ENCODE measurements around the gene TUBG2. TPM values are rescaled to one million over a fixed set of nuclear protein-coding genes. Genes with fewer than 3 reads are reported as not detected.
"Not testable (repeated sequence)": the region's sequence is repeated elsewhere in the genome, so short reads cannot be mapped to it uniquely, and the experiment has no call there.

Gene TUBG2
- 1 to 10 TPM; 4.4 to 7.7 TPM for total RNA-seq
- long read RNA-seq, partial matches to known transcripts = 1 of 1 reads
- long read RNA-seq, other reads (novel, unspliced or antisense) = 0 of 1 reads

- ATAC-seq = peak; percentile 81
These were observed at the start of gene TUBG2 for GRCh38 chr17:42659079-42659931. TSS of gene TUBG2 (plus strand) at chr17:42659284. CDS start at chr17:42659504, 220 bp downstream.

GRCh38 chr17:42609814-42610801 is 49.0 kb upstream of the TUBG2 start:
- DNase-seq = peak in 1 of 2 donors; percentile 50
- intact Hi-C loops (cut with DNase I, micrococcal nuclease) = not testable (repeated sequence)
- peak; percentile 21 for ATAC-seq

More at GRCh38 chr17:42659079-42659931, at the start of gene TUBG2:
- peak; percentile 83 for DNase-seq
- intact Hi-C loops (cut with DNase I, micrococcal nuclease) = no loop called here

- ATAC-seq (no peak), DNase-seq (no peak)
- intact Hi-C loops (cut with DNase I, micrococcal nuclease) = no loop called here
These were observed 47.1 kb upstream of the TUBG2 start for GRCh38 chr17:42612013-42612412.

GRCh38 chr17:42613699-42614295 is 45.3 kb upstream of the TUBG2 start:
- intact Hi-C loops (cut with DNase I, micrococcal nuclease) = no loop called here

GRCh38 chr17:42617956-42618431 is 41.1 kb upstream of the TUBG2 start:
- peak in 1 of 2 donors; percentile 33 for DNase-seq
- no peak for ATAC-seq
- intact Hi-C loops (cut with DNase I, micrococcal nuclease) = no loop called here

More at GRCh38 chr17:42613699-42614295, 45.3 kb upstream of the TUBG2 start:
- no peak for DNase-seq
- ATAC-seq = no peak

GRCh38 chr17:42618442-42619150 is 40.5 kb upstream of the TUBG2 start:
- DNase-seq = peak; percentile 51 to 78
- ATAC-seq = peak; percentile 93
- intact Hi-C loops (cut with DNase I, micrococcal nuclease) = no loop called here

GRCh38 chr17:42621987-42622386 is 37.1 kb upstream of the TUBG2 start:
- DNase-seq; ATAC-seq; intact Hi-C loops (cut with DNase I, micrococcal nuclease): not testable (repeated sequence)

GRCh38 chr17:42623271-42623670 is 35.8 kb upstream of the TUBG2 start:
- intact Hi-C loops (cut with DNase I, micrococcal nuclease) = no loop called here
- ATAC-seq (no peak), DNase-seq (no peak)

- ATAC-seq (peak; percentile 98), DNase-seq (peak; percentile 18 to 71)
- intact Hi-C loops (cut with DNase I, micrococcal nuclease) = no loop called here
These were observed 35.1 kb upstream of the TUBG2 start for GRCh38 chr17:42623732-42624596.

GRCh38 chr17:42627032-42627764 is 31.9 kb upstream of the TUBG2 start:
- ATAC-seq; intact Hi-C loops (cut with DNase I, micrococcal nuclease); DNase-seq: not testable (repeated sequence)

- ATAC-seq (no peak), DNase-seq (no peak)
- intact Hi-C loops (cut with DNase I, micrococcal nuclease) = no loop called here
These were observed 29.6 kb upstream of the TUBG2 start for GRCh38 chr17:42629411-42630009.

- ATAC-seq (peak; percentile 74), DNase-seq (no peak)
- intact Hi-C loops (cut with DNase I, micrococcal nuclease) = no loop called here
These were observed 26.1 kb upstream of the TUBG2 start for GRCh38 chr17:42632949-42633444.

- DNase-seq (no peak), ATAC-seq (no peak)
- intact Hi-C loops (cut with DNase I, micrococcal nuclease) = no loop called here
These were observed 19.5 kb upstream of the TUBG2 start for GRCh38 chr17:42639525-42640113.

- ATAC-seq (no peak), DNase-seq (no peak)
- intact Hi-C loops (cut with DNase I, micrococcal nuclease) = no loop called here
These were observed 19.0 kb upstream of the TUBG2 start for GRCh38 chr17:42640121-42640520.

GRCh38 chr17:42642336-42642735 is 16.7 kb upstream of the TUBG2 start:
- intact Hi-C loops (cut with DNase I, micrococcal nuclease) = no loop called here
- ATAC-seq (no peak), DNase-seq (no peak)

GRCh38 chr17:42647778-42648177 is 11.3 kb upstream of the TUBG2 start:
- DNase-seq (no peak), ATAC-seq (no peak)
- intact Hi-C loops (cut with DNase I, micrococcal nuclease) = no loop called here
